ENCODE results near the gene ZNF324.
A peak's percentile ranks its signal among the peaks of the same experiment; 100 is the strongest.

The ZNF324 gene

DNA sequence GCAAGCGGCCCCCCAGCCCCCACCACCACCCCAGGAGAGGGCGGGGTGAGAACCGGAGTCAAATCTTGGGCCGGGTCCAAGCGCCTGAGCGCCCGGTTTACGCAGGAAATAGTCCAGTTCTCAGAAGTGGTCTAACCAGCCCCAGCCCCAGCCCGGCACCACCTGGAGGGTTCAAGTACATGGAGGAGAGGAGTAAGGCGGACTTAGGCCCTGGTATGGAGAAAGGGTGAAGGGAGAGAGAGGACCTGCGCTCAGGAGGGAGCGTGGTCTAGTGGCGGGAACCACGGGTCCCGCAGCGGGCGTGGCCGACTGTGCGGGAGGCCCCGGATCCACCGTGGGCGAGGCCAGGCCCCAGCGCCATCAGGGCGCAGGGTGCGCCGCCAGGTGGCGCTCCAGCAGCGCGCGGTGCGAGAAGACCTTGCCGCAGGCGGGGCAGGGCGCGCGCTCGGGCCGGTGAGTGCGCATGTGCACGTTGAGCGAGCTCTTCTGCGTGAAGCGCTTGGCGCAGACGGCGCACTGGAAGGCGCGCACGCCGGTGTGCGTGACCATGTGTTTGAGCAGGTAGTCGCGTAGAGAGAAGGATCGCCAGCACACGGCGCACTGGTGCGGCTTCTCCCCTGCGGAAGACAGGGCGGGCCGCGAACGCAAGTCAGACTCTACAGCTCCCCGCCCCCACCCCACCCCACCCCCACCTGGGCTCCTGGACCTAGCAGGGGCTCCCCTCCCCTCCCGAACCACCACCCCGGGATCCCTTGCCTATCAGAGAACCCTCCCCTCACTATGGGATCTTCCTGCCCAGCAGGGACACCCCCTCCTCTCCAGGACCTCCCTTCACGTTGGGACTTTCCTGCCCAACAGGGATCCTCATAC, 47.0 kb downstream of the ZNF324 start:
- peak overlapping the region; percentile 58 for H3K4me3 ChIP-seq (ENCODE audit: low read depth, low read length)
- H3K27me3 ChIP-seq: no peaks in the 10 kb centered on the region
- H3K4me1 ChIP-seq: no peaks in the 10 kb centered on the region; the same call in 1 of the 2 replicates
- H3K36me3 ChIP-seq: peaks cover 7% of the 10 kb centered on the region; the same call in 1 of the 2 replicates
- no peaks in the 10 kb centered on the region for H3K9me3 ChIP-seq
- peak; percentile 96 for DNase-seq
- TF ChIP-seq, protein P1, sequence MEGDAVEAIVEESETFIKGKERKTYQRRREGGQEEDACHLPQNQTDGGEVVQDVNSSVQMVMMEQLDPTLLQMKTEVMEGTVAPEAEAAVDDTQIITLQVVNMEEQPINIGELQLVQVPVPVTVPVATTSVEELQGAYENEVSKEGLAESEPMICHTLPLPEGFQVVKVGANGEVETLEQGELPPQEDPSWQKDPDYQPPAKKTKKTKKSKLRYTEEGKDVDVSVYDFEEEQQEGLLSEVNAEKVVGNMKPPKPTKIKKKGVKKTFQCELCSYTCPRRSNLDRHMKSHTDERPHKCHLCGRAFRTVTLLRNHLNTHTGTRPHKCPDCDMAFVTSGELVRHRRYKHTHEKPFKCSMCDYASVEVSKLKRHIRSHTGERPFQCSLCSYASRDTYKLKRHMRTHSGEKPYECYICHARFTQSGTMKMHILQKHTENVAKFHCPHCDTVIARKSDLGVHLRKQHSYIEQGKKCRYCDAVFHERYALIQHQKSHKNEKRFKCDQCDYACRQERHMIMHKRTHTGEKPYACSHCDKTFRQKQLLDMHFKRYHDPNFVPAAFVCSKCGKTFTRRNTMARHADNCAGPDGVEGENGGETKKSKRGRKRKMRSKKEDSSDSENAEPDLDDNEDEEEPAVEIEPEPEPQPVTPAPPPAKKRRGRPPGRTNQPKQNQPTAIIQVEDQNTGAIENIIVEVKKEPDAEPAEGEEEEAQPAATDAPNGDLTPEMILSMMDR (IDR thresholded peaks at IDR 0.05; ENCODE audit: low read depth, low read length): peak; percentile 72

DNA sequence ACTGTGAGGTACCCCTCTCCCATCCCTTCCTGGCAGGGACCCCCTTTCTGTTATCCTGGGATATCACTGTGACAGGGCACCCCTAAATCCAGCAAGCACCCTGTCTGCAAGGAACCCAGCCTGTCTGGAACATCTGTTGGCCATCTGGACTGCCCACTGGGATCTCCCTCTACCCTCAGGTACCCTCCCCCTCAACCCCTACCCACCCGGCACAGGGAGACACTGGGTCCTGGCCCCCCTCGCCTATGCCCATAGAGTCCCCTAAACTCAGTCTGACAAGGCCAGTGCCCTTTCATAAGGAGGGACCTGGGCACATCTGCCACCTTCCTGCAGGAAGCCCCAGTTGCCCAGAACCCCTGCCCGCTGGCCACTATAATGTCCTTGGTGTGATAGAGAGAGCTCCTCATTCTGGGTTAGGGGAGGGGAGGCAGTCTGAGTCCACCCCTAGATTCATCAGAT, 47.7 kb downstream of the ZNF324 start:
- peaks cover 7% of the 10 kb centered on the region; the same call in 1 of the 2 replicates for H3K36me3 ChIP-seq
- peak overlapping the region; percentile 58 for H3K4me3 ChIP-seq (ENCODE audit: low read depth, low read length)
- DNase-seq: no peak
- TF ChIP-seq, protein P1 (IDR thresholded peaks at IDR 0.05; ENCODE audit: low read depth, low read length): no peak
- H3K4me1 ChIP-seq: no peaks in the 10 kb centered on the region; the same call in 1 of the 2 replicates
- H3K9me3 ChIP-seq: no peaks in the 10 kb centered on the region
- H3K27me3 ChIP-seq: no peaks in the 10 kb centered on the region

DNA sequence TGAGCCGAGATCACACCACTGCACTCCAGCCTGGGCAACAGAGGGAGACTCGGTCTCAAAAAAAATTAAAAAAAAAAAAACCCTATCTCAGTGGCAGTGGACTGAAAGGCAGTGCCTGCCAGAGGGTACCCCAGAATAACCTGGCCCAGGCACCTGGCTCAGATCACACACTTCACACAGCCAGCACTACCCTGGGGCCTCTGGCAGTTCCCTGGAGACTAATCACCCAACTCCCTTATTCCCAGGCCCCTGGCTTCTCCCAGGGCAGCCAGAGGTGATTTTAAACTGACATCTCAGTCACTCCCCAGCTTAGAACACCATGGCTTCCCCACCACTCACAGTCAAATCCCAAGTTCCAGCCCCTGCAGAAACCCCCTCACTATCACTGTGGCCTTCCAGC, 48.4 kb downstream of the ZNF324 start:
- H3K27me3 ChIP-seq: no peaks in the 10 kb centered on the region
- no peaks in the 10 kb centered on the region for H3K9me3 ChIP-seq
- H3K4me1 ChIP-seq: no peaks in the 10 kb centered on the region; the same call in 1 of the 2 replicates
- no peak for DNase-seq
- TF ChIP-seq, protein P1 (IDR thresholded peaks at IDR 0.05; ENCODE audit: low read depth, low read length): no peak
- H3K36me3 ChIP-seq: peaks cover 7% of the 10 kb centered on the region; the same call in 1 of the 2 replicates
- no peak overlapping the region for H3K4me3 ChIP-seq (ENCODE audit: low read depth, low read length)

DNA sequence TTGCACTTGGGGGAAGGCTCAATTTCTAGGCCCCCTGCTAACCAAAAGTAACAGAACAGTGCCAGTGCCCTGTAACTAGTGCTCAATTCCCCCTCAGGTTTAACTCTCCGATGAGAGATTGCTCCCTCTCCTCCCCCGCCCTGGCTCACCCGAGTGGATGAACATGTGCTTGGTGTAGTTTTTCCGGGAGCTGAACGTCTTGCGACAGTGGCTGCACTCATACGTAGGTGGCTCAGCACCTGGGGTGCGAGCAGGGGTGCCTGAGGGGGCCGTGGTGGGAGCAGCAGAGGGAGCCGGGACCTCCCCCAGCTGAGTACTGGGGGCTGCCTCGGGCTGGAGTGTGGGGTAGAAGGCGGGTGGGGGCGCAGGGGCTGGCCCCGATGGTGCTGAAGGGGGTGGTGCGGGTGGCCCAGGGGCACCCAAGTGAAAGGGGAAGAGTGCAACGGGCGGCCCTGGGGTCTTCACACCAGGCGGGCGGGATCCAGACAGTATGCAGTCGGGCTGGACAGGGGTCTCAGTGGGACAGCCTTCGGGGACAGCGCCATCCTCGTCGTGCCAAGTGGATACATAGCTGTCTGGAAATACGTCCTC, 49.5 kb downstream of the ZNF324 start:
- no peaks in the 10 kb centered on the region for H3K27me3 ChIP-seq
- H3K4me3 ChIP-seq (ENCODE audit: low read depth, low read length): no peak overlapping the region
- H3K9me3 ChIP-seq: no peaks in the 10 kb centered on the region
- H3K36me3 ChIP-seq: peaks cover 7% of the 10 kb centered on the region; the same call in 1 of the 2 replicates
- TF ChIP-seq, protein P1 (IDR thresholded peaks at IDR 0.05; ENCODE audit: low read depth, low read length): no peak
- no peaks in the 10 kb centered on the region; the same call in 1 of the 2 replicates for H3K4me1 ChIP-seq
- DNase-seq: no peak

DNA sequence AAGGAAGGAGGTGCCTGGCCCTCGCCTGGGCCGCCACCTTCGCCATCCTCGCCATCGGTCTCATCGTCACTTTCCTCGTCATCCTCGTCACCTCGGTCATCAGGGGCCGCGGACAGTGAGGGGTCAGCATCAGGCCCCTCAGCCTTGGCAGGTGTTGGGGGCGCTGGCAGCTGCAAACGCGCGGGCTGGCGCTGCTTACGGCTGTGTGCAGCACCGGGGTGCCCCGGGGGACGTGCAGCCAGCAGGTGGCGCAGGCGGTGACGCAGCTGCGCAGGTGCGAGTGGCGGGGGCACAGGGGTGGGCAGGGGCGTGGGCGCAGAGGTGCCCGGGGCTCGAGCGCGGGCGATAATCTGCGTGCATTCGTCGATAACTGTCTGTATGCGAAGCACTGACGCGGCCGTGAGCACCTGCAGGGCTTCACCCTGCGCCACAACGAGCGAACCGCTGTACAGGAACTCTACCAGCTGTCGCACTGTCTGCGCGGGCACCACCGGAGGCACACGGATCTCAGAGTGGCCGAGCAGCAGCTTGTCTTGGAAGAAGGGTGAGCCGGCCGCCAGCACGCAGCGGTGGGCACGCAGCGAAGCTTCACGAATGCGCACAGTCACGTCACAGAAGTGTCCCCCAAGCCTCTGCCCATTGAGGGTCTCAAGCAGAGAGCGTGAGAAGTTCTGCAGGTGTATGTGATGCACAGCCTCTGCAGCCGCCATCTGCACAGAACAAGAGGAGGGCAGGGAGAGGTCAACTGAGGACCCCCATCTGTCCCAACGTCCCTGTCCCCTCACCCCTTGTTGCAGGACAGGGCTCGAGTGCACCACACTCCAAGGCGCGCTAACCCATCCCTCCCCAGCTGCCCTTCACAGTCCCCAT, 50.3 kb downstream of the ZNF324 start:
- TF ChIP-seq, protein P1 (IDR thresholded peaks at IDR 0.05; ENCODE audit: low read depth, low read length): no peak
- DNase-seq: no peak
- H3K4me1 ChIP-seq: no peaks in the 10 kb centered on the region; the same call in 1 of the 2 replicates
- no peaks in the 10 kb centered on the region for H3K9me3 ChIP-seq
- no peak overlapping the region for H3K4me3 ChIP-seq (ENCODE audit: low read depth, low read length)
- no peaks in the 10 kb centered on the region for H3K27me3 ChIP-seq
- peaks cover 7% of the 10 kb centered on the region; the same call in 1 of the 2 replicates for H3K36me3 ChIP-seq
